ENCODE results near the gene RPRML.

GRCh38 chr17:46984341-46984740 lies 5.3 kb upstream of the RPRML start:
- no peak for TF ChIP-seq POLR2A (IDR thresholded peaks at IDR 0.05; ENCODE audit: low read depth, low read length)
- TF ChIP-seq TAF1 (IDR thresholded peaks at IDR 0.05; ENCODE audit: borderline replicate concordance, low read depth, low read length), result no peak
- no peak for TF ChIP-seq POLR2AphosphoS5 (IDR thresholded peaks at IDR 0.05; ENCODE audit: low read depth, low read length)
